Measurements from ENCODE around the gene KIF1A. TPM values are rescaled to one million over a fixed set of nuclear protein-coding genes. Genes with fewer than 3 reads are reported as not detected.

The KIF1A gene
- total RNA-seq, 1 donor from 2014 or later: not detected

- Mint-ChIP-seq H3K27me3 (peaks cover 5% of the 10 kb centered on the region), H3K4me3 (no peak overlapping the region), H3K36me3 (ENCODE audit: low read depth) (no peaks in the 10 kb centered on the region), H3K4me1 (no peaks in the 10 kb centered on the region), H3K9me3 (no peaks in the 10 kb centered on the region), H3K27ac (no peak overlapping the region)
- POLR2A ChIA-PET: no interaction called here
- ATAC-seq (ENCODE audit: low read depth) (no peak), DNase-seq (no peak)
- no peak for TF ChIP-seq CTCF (IDR thresholded peaks at IDR 0.05)
- CTCF ChIA-PET: no interaction called here
- intact Hi-C loops (cut with micrococcal nuclease): no loop called here
Measured at GRCh38 chr2:240789051-240789453, 31.0 kb downstream of the KIF1A start.

- intact Hi-C loops (cut with micrococcal nuclease): no loop called here
- ATAC-seq (ENCODE audit: low read depth) (no peak), DNase-seq (no peak)
- Mint-ChIP-seq H3K4me1 (no peaks in the 10 kb centered on the region), H3K27ac (no peak overlapping the region), H3K27me3 (peaks cover 5% of the 10 kb centered on the region), H3K4me3 (no peak overlapping the region), H3K36me3 (ENCODE audit: low read depth) (no peaks in the 10 kb centered on the region), H3K9me3 (no peaks in the 10 kb centered on the region)
- ChIA-PET CTCF (no interaction called here), POLR2A (no interaction called here)
- TF ChIP-seq CTCF (IDR thresholded peaks at IDR 0.05): no peak
Measured at GRCh38 chr2:240788482-240788881, 31.5 kb downstream of the KIF1A start.

- no peak for ATAC-seq (ENCODE audit: low read depth)
- no peak overlapping the region for H3K27ac Mint-ChIP-seq
- no peak overlapping the region for H3K4me3 Mint-ChIP-seq
- H3K9me3 Mint-ChIP-seq: no peaks in the 10 kb centered on the region
- ChIA-PET CTCF (no interaction called here), POLR2A (no interaction called here)
- intact Hi-C loops (cut with micrococcal nuclease): no loop called here
- H3K27me3 Mint-ChIP-seq: peaks cover 5% of the 10 kb centered on the region
- DNase-seq: no peak
- no peaks in the 10 kb centered on the region for H3K36me3 Mint-ChIP-seq (ENCODE audit: low read depth)
- TF ChIP-seq CTCF (IDR thresholded peaks at IDR 0.05): no peak
- H3K4me1 Mint-ChIP-seq: no peaks in the 10 kb centered on the region
Measured at GRCh38 chr2:240787521-240788472, 32.2 kb downstream of the KIF1A start.

- Mint-ChIP-seq H3K27ac (no peak overlapping the region), H3K9me3 (no peaks in the 10 kb centered on the region), H3K36me3 (ENCODE audit: low read depth) (no peaks in the 10 kb centered on the region), H3K4me3 (no peak overlapping the region), H3K4me1 (no peaks in the 10 kb centered on the region), H3K27me3 (peaks cover 5% of the 10 kb centered on the region)
- DNase-seq: no peak
- ChIA-PET POLR2A (no interaction called here), CTCF (no interaction called here)
- TF ChIP-seq CTCF (IDR thresholded peaks at IDR 0.05): no peak
- intact Hi-C loops (cut with micrococcal nuclease): no loop called here
- ATAC-seq (ENCODE audit: low read depth): no peak
Measured at GRCh38 chr2:240786871-240787311, 33.1 kb downstream of the KIF1A start.

GRCh38 chr2:240786355-240786841, 33.6 kb downstream of the KIF1A start:
- ChIA-PET POLR2A (no interaction called here), CTCF (no interaction called here)
- H3K27me3 Mint-ChIP-seq: peaks cover 5% of the 10 kb centered on the region
- H3K36me3 Mint-ChIP-seq (ENCODE audit: low read depth): no peaks in the 10 kb centered on the region
- no peaks in the 10 kb centered on the region for H3K9me3 Mint-ChIP-seq
- DNase-seq (no peak), ATAC-seq (ENCODE audit: low read depth) (no peak)
- H3K4me1 Mint-ChIP-seq: no peaks in the 10 kb centered on the region
- no peak overlapping the region for H3K27ac Mint-ChIP-seq
- intact Hi-C loops (cut with micrococcal nuclease): no loop called here
- no peak overlapping the region for H3K4me3 Mint-ChIP-seq
- no peak for TF ChIP-seq CTCF (IDR thresholded peaks at IDR 0.05)
